Measurements from ENCODE around the gene IQGAP2. TPM values are rescaled to one million over a fixed set of nuclear protein-coding genes. Genes with fewer than 3 reads are reported as not detected.
"Not testable (repeated sequence)": the region's sequence is repeated elsewhere in the genome, so short reads cannot be mapped to it uniquely, and the experiment has no call there.

The IQGAP2 gene
- total RNA-seq, 3 donors from 2014 or later (not counting 1 experiment from before 2014, with no cell fraction given): 172 to 218 (median 207) TPM

DNA sequence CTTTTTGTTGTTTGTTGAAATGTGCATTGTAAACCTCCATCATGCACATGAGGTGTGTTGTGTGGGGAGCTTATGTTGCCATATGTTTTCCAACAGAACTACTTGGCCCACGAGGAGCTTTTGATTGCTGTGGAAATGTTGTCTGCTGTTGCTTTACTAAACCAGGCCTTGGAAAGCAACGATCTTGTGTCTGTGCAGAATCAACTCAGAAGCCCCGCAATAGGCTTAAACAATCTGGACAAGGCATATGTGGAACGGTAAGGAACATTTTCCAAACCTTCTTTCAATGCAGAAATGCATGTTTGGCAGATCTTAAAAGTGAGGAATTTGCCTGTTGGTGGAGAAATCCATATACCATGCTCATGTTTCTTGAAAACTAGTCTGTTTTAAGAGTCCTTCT is 197.6 kb downstream of the IQGAP2 start:
- no peaks in the 10 kb centered on the region for H3K9me3 Mint-ChIP-seq
- H3K36me3 Mint-ChIP-seq: peaks cover 20% of the 10 kb centered on the region
- ATAC-seq: no peak
- intact Hi-C loops (cut with micrococcal nuclease): loop anchor here (1.0 to 10.0 kb wide), 3 partner anchors 41 to 174 kb away; partner anchors contain the start of gene F2R
- no peaks in the 10 kb centered on the region for H3K27me3 ChIP-seq (ENCODE audit: control insufficient read depth, insufficient read depth, low read length)
- no peak overlapping the region for H3K4me3 ChIP-seq (ENCODE audit: low read length)
- H3K27me3 Mint-ChIP-seq (ENCODE audit: low read depth in 2 of 2): no peaks in the 10 kb centered on the region
- H3K9me3 ChIP-seq (ENCODE audit: control insufficient read depth, insufficient read depth, low read length): no peaks in the 10 kb centered on the region
- H3K27ac Mint-ChIP-seq: peak overlapping the region; percentile 42 to 67
- peaks cover 48 to 51% of the 10 kb centered on the region in 2 donors for H3K4me1 Mint-ChIP-seq
- TF ChIP-seq, protein P1, sequence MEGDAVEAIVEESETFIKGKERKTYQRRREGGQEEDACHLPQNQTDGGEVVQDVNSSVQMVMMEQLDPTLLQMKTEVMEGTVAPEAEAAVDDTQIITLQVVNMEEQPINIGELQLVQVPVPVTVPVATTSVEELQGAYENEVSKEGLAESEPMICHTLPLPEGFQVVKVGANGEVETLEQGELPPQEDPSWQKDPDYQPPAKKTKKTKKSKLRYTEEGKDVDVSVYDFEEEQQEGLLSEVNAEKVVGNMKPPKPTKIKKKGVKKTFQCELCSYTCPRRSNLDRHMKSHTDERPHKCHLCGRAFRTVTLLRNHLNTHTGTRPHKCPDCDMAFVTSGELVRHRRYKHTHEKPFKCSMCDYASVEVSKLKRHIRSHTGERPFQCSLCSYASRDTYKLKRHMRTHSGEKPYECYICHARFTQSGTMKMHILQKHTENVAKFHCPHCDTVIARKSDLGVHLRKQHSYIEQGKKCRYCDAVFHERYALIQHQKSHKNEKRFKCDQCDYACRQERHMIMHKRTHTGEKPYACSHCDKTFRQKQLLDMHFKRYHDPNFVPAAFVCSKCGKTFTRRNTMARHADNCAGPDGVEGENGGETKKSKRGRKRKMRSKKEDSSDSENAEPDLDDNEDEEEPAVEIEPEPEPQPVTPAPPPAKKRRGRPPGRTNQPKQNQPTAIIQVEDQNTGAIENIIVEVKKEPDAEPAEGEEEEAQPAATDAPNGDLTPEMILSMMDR (IDR thresholded peaks at IDR 0.05): no peak
- H3K4me3 Mint-ChIP-seq: no peak overlapping the region
- DNase-seq: no peak
- peaks cover 11% of the 10 kb centered on the region for H3K4me1 ChIP-seq (ENCODE audit: control insufficient read depth, insufficient read depth, low read length)
- 97% methylated on average over 4 of the region's 4 CpGs for WGBS (ENCODE audit: insufficient coverage)
- no peak overlapping the region for H3K27ac ChIP-seq (ENCODE audit: low read length)
- H3K36me3 ChIP-seq (ENCODE audit: control insufficient read depth, insufficient read depth, low read length): peaks cover 75% of the 10 kb centered on the region

GRCh38 chr5:76601470-76601869 is 198.4 kb downstream of the IQGAP2 start:
- H3K4me1 Mint-ChIP-seq: peaks cover 40 to 49% of the 10 kb centered on the region in 2 donors
- peaks cover 10% of the 10 kb centered on the region for H3K4me1 ChIP-seq (ENCODE audit: control insufficient read depth, insufficient read depth, low read length)
- WGBS (ENCODE audit: insufficient coverage): 40% methylated on average over 3 of the region's 3 CpGs
- H3K36me3 ChIP-seq (ENCODE audit: control insufficient read depth, insufficient read depth, low read length): peaks cover 79% of the 10 kb centered on the region
- no peaks in the 10 kb centered on the region for H3K9me3 Mint-ChIP-seq
- ATAC-seq: peak; percentile 64 to 87 (median 80)
- no peak overlapping the region for H3K4me3 Mint-ChIP-seq
- H3K36me3 Mint-ChIP-seq: peaks cover 20% of the 10 kb centered on the region
- H3K27me3 Mint-ChIP-seq (ENCODE audit: low read depth in 2 of 2): no peaks in the 10 kb centered on the region
- DNase-seq: peak in 1 of 2 donors; percentile 76
- H3K27me3 ChIP-seq (ENCODE audit: control insufficient read depth, insufficient read depth, low read length): no peaks in the 10 kb centered on the region
- H3K27ac Mint-ChIP-seq: peak overlapping the region; percentile 42 to 67
- no peak overlapping the region for H3K4me3 ChIP-seq (ENCODE audit: low read length)
- no peaks in the 10 kb centered on the region for H3K9me3 ChIP-seq (ENCODE audit: control insufficient read depth, insufficient read depth, low read length)
- no peak overlapping the region for H3K27ac ChIP-seq (ENCODE audit: low read length)
- intact Hi-C loops (cut with micrococcal nuclease): loop anchor here (1.0 to 10.0 kb wide), 3 partner anchors 40 to 173 kb away; partner anchors contain the start of gene F2R
- TF ChIP-seq, protein P1 (IDR thresholded peaks at IDR 0.05): peak; percentile 83

GRCh38 chr5:76602094-76602726 is 199.1 kb downstream of the IQGAP2 start:
- no peak for ATAC-seq
- no peak for DNase-seq
- H3K9me3 ChIP-seq (ENCODE audit: control insufficient read depth, insufficient read depth, low read length): no peaks in the 10 kb centered on the region
- intact Hi-C loops (cut with micrococcal nuclease): loop anchor here (10.0 kb wide), 1 partner anchor 113 kb away; the partner anchor contains the start of gene F2R
- H3K27ac ChIP-seq (ENCODE audit: low read length): no peak overlapping the region
- TF ChIP-seq, protein P1 (IDR thresholded peaks at IDR 0.05): no peak
- Mint-ChIP-seq H3K4me1 (peaks cover 34 to 49% of the 10 kb centered on the region in 2 donors), H3K9me3 (no peaks in the 10 kb centered on the region), H3K36me3 (peaks cover 20% of the 10 kb centered on the region), H3K4me3 (peak overlapping the region; percentile 10), H3K27ac (peak overlapping the region; percentile 42 to 67), H3K27me3 (ENCODE audit: low read depth in 2 of 2) (no peaks in the 10 kb centered on the region)
- no peaks in the 10 kb centered on the region for H3K27me3 ChIP-seq (ENCODE audit: control insufficient read depth, insufficient read depth, low read length)
- WGBS (ENCODE audit: insufficient coverage): 100% methylated on average over 1 of the region's 2 CpGs
- peaks cover 4% of the 10 kb centered on the region for H3K4me1 ChIP-seq (ENCODE audit: control insufficient read depth, insufficient read depth, low read length)
- peaks cover 78% of the 10 kb centered on the region for H3K36me3 ChIP-seq (ENCODE audit: control insufficient read depth, insufficient read depth, low read length)
- H3K4me3 ChIP-seq (ENCODE audit: low read length): no peak overlapping the region

DNA sequence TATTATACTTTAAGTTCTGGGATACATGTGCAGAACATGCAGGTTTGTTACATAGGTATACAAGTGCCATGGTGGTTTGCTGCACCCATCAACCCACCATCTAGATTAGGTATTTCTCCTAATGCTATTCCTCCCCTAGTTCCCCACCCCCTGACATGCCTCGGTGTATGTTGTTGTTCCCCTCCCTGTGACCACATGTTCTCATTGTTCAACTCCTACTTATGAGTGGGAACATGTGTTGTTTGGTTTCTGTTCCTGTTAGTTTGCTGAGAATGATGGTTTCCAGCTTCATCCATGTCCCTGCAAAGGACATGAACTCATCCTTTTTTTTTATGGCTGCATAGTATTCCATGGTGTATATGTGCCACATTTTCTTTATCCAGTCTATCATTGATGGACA is 200.9 kb downstream of the IQGAP2 start:
- intact Hi-C loops (cut with micrococcal nuclease): loop anchor here (10.0 kb wide), 1 partner anchor 111 kb away; the partner anchor contains the start of gene F2R
- peak overlapping the region; percentile 53 to 68 for H3K27ac Mint-ChIP-seq
- not testable (repeated sequence) for H3K27me3 ChIP-seq (ENCODE audit: control insufficient read depth, insufficient read depth, low read length); H3K27me3 Mint-ChIP-seq (ENCODE audit: low read depth in 2 of 2); H3K27ac ChIP-seq (ENCODE audit: low read length); H3K9me3 ChIP-seq (ENCODE audit: control insufficient read depth, insufficient read depth, low read length); H3K9me3 Mint-ChIP-seq; H3K4me1 ChIP-seq (ENCODE audit: control insufficient read depth, insufficient read depth, low read length); ATAC-seq; H3K4me3 Mint-ChIP-seq; H3K4me3 ChIP-seq (ENCODE audit: low read length); DNase-seq
- no CpG with 5 or more reads among the region's 1 CpG for WGBS (ENCODE audit: insufficient coverage)
- peaks cover 79% of the 10 kb centered on the region for H3K36me3 ChIP-seq (ENCODE audit: control insufficient read depth, insufficient read depth, low read length)
- peaks cover 48 to 63% of the 10 kb centered on the region in 2 donors for H3K4me1 Mint-ChIP-seq
- H3K36me3 Mint-ChIP-seq: peaks cover 20% of the 10 kb centered on the region
